ENCODE results near the gene NOL9. TPM values are rescaled to one million over a fixed set of nuclear protein-coding genes. Genes with fewer than 3 reads are reported as not detected.
A peak's percentile ranks its signal among the peaks of the same experiment; 100 is the strongest.

NOL9 gene
- total and polyA plus RNA-seq, 2 donors, result 4.0 to 28.6 TPM

- Histone ChIP-seq H3K27ac (ENCODE audit: low read depth) (no peak overlapping the region), H3K4me3 (ENCODE audit: low read depth, low read length) (no peak overlapping the region), H3K36me3 (ENCODE audit: insufficient read depth) (no peaks in the 10 kb centered on the region), H3K4me1 (ENCODE audit: insufficient read depth) (no peaks in the 10 kb centered on the region)
- peak; percentile 53 for DNase-seq (ENCODE audit: extremely low spot score)
- 6% methylated on average over 15 of the region's 15 CpGs for WGBS
These were observed 67.8 kb downstream of the NOL9 start for GRCh38 chr1:6486433-6487011.

DNA sequence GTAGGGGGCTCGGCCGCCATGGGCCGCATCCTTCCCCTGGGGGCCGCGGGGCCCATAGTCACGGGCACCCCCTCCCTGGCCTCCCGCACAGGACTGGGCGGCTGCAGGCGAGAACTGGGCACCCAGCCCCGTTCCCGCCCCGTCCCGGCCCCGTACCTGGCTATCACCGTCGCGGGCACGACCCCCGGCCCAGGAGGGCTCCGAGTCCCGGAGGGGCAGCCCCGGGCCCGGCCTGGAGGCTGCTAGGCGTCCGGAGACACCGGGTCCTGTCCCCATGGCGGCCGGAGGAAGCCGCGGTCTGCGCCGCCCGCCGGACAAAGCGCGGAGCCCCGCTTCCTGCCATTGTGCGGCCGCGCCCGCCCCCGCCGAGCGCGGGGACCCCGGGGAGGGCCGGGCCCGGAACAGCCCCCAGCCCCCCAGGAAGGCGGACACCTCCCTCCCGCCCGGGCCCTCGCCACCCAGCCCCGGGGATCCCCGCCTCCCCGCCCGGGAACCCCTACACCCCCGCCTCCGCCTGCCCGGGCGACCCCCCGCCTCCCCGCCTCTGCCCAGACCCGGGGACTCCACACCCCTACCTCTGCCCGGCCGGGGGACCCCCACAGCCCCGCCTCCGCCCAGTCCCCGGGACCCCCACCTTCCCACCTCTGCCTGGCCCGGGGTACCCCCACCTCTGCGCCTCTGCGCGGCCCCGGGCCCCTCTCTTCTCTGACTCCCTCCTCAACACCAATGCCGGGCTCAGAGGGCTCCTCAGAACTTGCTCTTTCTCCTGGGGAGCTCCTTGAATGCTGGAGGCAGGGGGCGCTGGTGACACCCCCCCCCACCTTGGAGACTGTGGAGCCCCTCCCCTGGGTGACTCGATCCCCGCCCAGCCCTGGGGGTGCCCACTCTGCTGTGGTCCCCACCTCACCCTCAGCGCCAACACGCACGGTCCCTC, 68.9 kb downstream of the NOL9 start:
- no peaks in the 10 kb centered on the region for H3K4me1 ChIP-seq (ENCODE audit: insufficient read depth)
- H3K27ac ChIP-seq (ENCODE audit: low read depth), result no peak overlapping the region
- no peak for DNase-seq (ENCODE audit: extremely low spot score)
- 1% methylated on average over 80 of the region's 80 CpGs for WGBS
- H3K36me3 ChIP-seq (ENCODE audit: insufficient read depth), result no peaks in the 10 kb centered on the region
- peak overlapping the region; percentile 41 for H3K4me3 ChIP-seq (ENCODE audit: low read depth, low read length)

GRCh38 chr1:6484826-6485167, 69.5 kb downstream of the NOL9 start:
- Histone ChIP-seq H3K4me3 (ENCODE audit: low read depth, low read length) (peak overlapping the region; percentile 41), H3K36me3 (ENCODE audit: insufficient read depth) (no peaks in the 10 kb centered on the region), H3K27ac (ENCODE audit: low read depth) (no peak overlapping the region), H3K4me1 (ENCODE audit: insufficient read depth) (no peaks in the 10 kb centered on the region)
- DNase-seq (ENCODE audit: extremely low spot score), result no peak
- WGBS, result 21% methylated on average over 13 of the region's 13 CpGs

DNA sequence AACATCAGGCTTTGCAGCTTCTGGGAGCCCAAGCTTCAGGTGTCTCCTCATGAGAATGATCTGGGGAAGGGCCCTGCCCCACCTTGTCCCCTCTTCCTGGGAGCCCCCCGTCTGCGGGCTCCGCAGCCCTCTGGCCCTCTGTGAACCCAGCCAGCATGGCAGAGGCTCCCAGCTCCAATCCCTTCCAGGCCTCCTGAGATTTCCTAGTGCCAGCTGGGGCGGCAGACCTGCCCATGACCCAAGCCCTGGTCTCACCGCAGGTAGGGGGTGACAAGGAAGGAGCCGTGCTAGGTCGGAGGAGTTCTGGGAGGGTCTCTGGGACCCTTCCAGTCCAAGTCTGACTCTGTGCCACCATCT, 70.6 kb downstream of the NOL9 start:
- Histone ChIP-seq H3K27ac (ENCODE audit: low read depth) (no peak overlapping the region), H3K4me3 (ENCODE audit: low read depth, low read length) (no peak overlapping the region), H3K36me3 (ENCODE audit: insufficient read depth) (no peaks in the 10 kb centered on the region), H3K4me1 (ENCODE audit: insufficient read depth) (no peaks in the 10 kb centered on the region)
- no peak for DNase-seq (ENCODE audit: extremely low spot score)
- WGBS, result 95% methylated on average over 7 of the region's 7 CpGs

GRCh38 chr1:6483017-6483760, 71.1 kb downstream of the NOL9 start:
- H3K4me1 ChIP-seq (ENCODE audit: insufficient read depth), result no peaks in the 10 kb centered on the region
- no peak overlapping the region for H3K4me3 ChIP-seq (ENCODE audit: low read depth, low read length)
- no peaks in the 10 kb centered on the region for H3K36me3 ChIP-seq (ENCODE audit: insufficient read depth)
- WGBS, result 79% methylated on average over 14 of the region's 14 CpGs
- no peak overlapping the region for H3K27ac ChIP-seq (ENCODE audit: low read depth)
- DNase-seq (ENCODE audit: extremely low spot score), result no peak

GRCh38 chr1:6481820-6482219, 72.5 kb downstream of the NOL9 start:
- no peak overlapping the region for H3K27ac ChIP-seq (ENCODE audit: low read depth)
- no peak overlapping the region for H3K4me3 ChIP-seq (ENCODE audit: low read depth, low read length)
- no peaks in the 10 kb centered on the region for H3K36me3 ChIP-seq (ENCODE audit: insufficient read depth)
- no peaks in the 10 kb centered on the region for H3K4me1 ChIP-seq (ENCODE audit: insufficient read depth)
- no peak for DNase-seq (ENCODE audit: extremely low spot score)
- 84% methylated on average over 5 of the region's 5 CpGs for WGBS

- no peak overlapping the region for H3K4me3 ChIP-seq (ENCODE audit: low read depth, low read length)
- no peak overlapping the region for H3K27ac ChIP-seq (ENCODE audit: low read depth)
- WGBS, result 82% methylated on average over 24 of the region's 24 CpGs
- no peaks in the 10 kb centered on the region for H3K4me1 ChIP-seq (ENCODE audit: insufficient read depth)
- DNase-seq (ENCODE audit: extremely low spot score), result no peak
- H3K36me3 ChIP-seq (ENCODE audit: insufficient read depth), result no peaks in the 10 kb centered on the region
These were observed 77.1 kb downstream of the NOL9 start for GRCh38 chr1:6477039-6477820.

GRCh38 chr1:6476483-6476882, 77.8 kb downstream of the NOL9 start:
- DNase-seq (ENCODE audit: extremely low spot score), result no peak

GRCh38 chr1:6475381-6476133, 78.8 kb downstream of the NOL9 start:
- H3K4me3 ChIP-seq (ENCODE audit: low read depth, low read length), result no peak overlapping the region
- H3K36me3 ChIP-seq (ENCODE audit: insufficient read depth), result no peaks in the 10 kb centered on the region
- no peak overlapping the region for H3K27ac ChIP-seq (ENCODE audit: low read depth)
- H3K4me1 ChIP-seq (ENCODE audit: insufficient read depth), result no peaks in the 10 kb centered on the region
- DNase-seq (ENCODE audit: extremely low spot score), result no peak
- WGBS, result 31% methylated on average over 33 of the region's 33 CpGs

More at GRCh38 chr1:6476483-6476882, 77.8 kb downstream of the NOL9 start:
- no peak overlapping the region for H3K4me3 ChIP-seq (ENCODE audit: low read depth, low read length)
- no peak overlapping the region for H3K27ac ChIP-seq (ENCODE audit: low read depth)
- WGBS, result 92% methylated on average over 5 of the region's 5 CpGs
- H3K36me3 ChIP-seq (ENCODE audit: insufficient read depth), result no peaks in the 10 kb centered on the region
- no peaks in the 10 kb centered on the region for H3K4me1 ChIP-seq (ENCODE audit: insufficient read depth)

- no peaks in the 10 kb centered on the region for H3K4me1 ChIP-seq (ENCODE audit: insufficient read depth)
- no peak overlapping the region for H3K4me3 ChIP-seq (ENCODE audit: low read depth, low read length)
- DNase-seq (ENCODE audit: extremely low spot score), result no peak
- no peaks in the 10 kb centered on the region for H3K36me3 ChIP-seq (ENCODE audit: insufficient read depth)
- 81% methylated on average over 13 of the region's 13 CpGs for WGBS
- H3K27ac ChIP-seq (ENCODE audit: low read depth), result no peak overlapping the region
These were observed 79.5 kb downstream of the NOL9 start for GRCh38 chr1:6474815-6475282.

- 81% methylated on average over 33 of the region's 33 CpGs for WGBS
- no peaks in the 10 kb centered on the region for H3K36me3 ChIP-seq (ENCODE audit: insufficient read depth)
These were observed 80.1 kb downstream of the NOL9 start for GRCh38 chr1:6473974-6474814.

DNA sequence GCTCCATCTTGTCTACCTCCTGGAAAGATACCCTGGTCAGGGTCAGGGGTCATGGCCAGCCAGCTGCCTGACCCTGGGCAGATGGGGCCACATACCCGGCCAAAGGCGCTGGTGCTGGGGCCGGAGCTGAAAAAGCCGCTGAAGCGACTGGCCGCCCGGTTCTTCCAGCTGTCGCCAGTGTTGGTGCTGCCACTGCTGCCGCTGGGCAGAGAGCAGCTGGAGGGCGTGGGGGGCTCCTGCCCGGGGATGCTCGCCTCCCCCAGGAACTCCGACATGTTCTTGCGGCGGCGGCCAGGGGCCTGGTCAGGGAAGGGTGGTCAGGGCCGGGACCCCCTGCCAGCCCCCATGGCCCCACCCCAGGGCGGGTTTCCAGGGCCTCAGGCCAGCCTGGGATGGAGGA, 81.2 kb downstream of the NOL9 start:
- H3K27ac ChIP-seq (ENCODE audit: low read depth), result no peak overlapping the region
- 95% methylated on average over 18 of the region's 18 CpGs for WGBS
- no peaks in the 10 kb centered on the region for H3K4me1 ChIP-seq (ENCODE audit: insufficient read depth)
- no peak for DNase-seq (ENCODE audit: extremely low spot score)
- H3K4me3 ChIP-seq (ENCODE audit: low read depth, low read length), result no peak overlapping the region
- no peaks in the 10 kb centered on the region for H3K36me3 ChIP-seq (ENCODE audit: insufficient read depth)

More at GRCh38 chr1:6473974-6474814, 80.1 kb downstream of the NOL9 start:
- DNase-seq (ENCODE audit: extremely low spot score), result no peak
- no peaks in the 10 kb centered on the region for H3K4me1 ChIP-seq (ENCODE audit: insufficient read depth)
- H3K4me3 ChIP-seq (ENCODE audit: low read depth, low read length), result no peak overlapping the region
- H3K27ac ChIP-seq (ENCODE audit: low read depth), result no peak overlapping the region
